SH-SY5Y (cell line): ENCODE data around the gene DLG5.

Experiments
- GATA2 ChIP-seq: IDR thresholded peaks from 2 replicates; pipeline ENCODE4 v1.6.1; 2011; ENCODE audit warnings: mild to moderate bottlenecking, low read depth, low read length
- GATA3 ChIP-seq: IDR thresholded peaks from 2 replicates; pipeline ENCODE4 v1.6.1; 2011; ENCODE audit warnings: low read depth, mild to moderate bottlenecking, low read length, moderate library complexity

The DLG5 gene

GRCh38 chr10:77819210-77820112 lies 107.1 kb downstream of the DLG5 start:
- no peak for TF ChIP-seq GATA3
- no peak for TF ChIP-seq GATA2

DNA sequence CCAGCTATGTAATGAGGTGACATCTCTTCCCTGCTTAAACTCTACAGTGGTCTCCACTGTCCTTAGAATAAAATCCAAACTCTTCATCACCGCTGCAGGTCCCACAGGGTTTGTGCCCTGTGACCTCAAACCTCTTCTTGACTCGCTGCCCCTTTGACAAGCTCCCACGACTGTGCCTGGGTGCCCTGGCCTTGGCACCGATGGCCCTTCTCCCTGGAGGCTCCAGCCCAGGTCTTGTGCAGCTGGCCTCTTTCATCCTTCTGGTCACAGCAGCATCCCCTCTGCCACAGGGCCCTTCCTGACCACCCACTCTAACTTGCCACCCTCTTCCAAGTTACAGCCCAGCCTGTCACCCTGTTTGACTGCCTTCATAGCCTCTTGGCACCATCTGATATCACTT lies 108.2 kb downstream of the DLG5 start:
- TF ChIP-seq GATA3 (no peak), GATA2 (no peak)

DNA sequence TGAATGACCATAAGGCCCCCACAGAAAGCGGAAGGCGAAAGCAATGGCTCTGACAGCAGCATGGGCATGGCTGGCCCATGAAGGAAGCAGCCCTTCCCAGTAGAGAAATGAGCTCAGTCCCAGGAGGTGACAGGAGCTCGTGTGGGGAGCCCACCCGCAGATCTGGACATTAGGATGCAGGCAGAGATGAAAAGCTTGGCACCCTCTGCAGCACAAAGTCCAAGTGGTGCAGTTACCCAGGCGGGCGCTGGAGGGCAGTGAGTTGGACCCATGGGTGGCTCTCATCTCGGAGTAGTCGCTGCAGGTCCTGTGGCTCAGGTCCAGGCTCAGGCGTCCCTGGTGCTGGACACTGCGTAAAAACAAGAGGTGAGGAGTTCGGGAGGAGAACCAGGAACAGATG lies 109.0 kb downstream of the DLG5 start:
- TF ChIP-seq GATA3 (no peak), GATA2 (no peak)

GRCh38 chr10:77816311-77816710 lies 110.2 kb downstream of the DLG5 start:
- TF ChIP-seq GATA3 = no peak
- TF ChIP-seq GATA2 = no peak

DNA sequence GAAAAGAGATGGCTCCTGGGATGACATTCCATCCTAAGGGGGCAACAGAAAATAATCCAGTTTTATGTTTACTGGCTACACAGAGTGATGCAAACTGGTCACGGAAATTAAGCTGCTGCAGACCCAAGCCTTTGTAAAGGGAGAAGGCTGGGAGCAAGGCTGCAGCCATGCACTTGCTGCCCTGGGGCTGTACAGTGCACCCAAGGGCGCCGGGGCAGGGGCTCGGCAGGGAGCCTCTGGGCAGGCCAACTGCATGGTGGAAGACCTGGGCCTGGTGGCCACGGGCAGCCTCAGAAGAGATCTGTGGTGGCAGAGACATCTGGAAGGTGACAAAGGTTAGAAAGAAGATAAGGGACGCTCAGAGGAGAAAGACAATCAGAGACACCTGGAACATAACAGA lies 113.8 kb downstream of the DLG5 start:
- TF ChIP-seq GATA2 = no peak
- TF ChIP-seq GATA3 = no peak

- TF ChIP-seq GATA3 (no peak), GATA2 (no peak)
Measured at GRCh38 chr10:77811831-77812430, 114.6 kb downstream of the DLG5 start.

- TF ChIP-seq GATA3 (no peak), GATA2 (no peak)
Measured at GRCh38 chr10:77810446-77811335, 115.9 kb downstream of the DLG5 start.

DNA sequence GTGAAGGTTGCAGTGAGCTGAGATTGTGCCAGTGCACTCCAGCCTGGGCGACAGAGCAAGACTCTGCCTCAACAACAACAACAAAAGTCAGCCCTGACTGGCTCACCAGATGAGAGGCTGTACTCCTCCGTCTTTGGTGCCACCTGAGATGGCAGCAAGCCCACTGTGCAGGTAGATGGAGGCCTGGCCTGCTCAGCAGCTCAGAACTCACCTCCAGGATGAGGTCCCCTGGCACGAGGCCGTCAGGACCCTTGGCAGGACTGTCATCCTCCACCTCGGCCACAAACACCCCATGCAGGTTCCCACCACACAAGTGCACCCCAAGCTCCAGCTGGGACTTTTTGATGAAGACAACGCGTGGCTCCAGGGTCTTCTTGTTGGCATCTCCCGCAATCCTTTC lies 117.2 kb downstream of the DLG5 start:
- TF ChIP-seq GATA3 (no peak), GATA2 (no peak)

GRCh38 chr10:77807706-77808105 lies 118.8 kb downstream of the DLG5 start:
- TF ChIP-seq GATA3 (no peak), GATA2 (no peak)

- no peak for TF ChIP-seq GATA2
- TF ChIP-seq GATA3 = no peak
Measured at GRCh38 chr10:77806511-77807157, 119.9 kb downstream of the DLG5 start.

GRCh38 chr10:77805676-77806075 lies 120.9 kb downstream of the DLG5 start:
- no peak for TF ChIP-seq GATA3
- TF ChIP-seq GATA2 = no peak

GRCh38 chr10:77804371-77804770 lies 122.2 kb downstream of the DLG5 start:
- TF ChIP-seq GATA3 (no peak), GATA2 (no peak)

GRCh38 chr10:77801474-77802161 lies 124.9 kb downstream of the DLG5 start:
- TF ChIP-seq GATA3 (no peak), GATA2 (no peak)
